Mesenchymal stem cell (in vitro differentiated cells and primary cell): ENCODE results near the gene RENBP.

Experiments
- DNase-seq: peaks from one replicate; pipeline ENCODE4 v3.0.0-alpha.2; 2013
- H2AFZ ChIP-seq: one replicate; pipeline ENCODE4 v1.6.1; 2013; ENCODE audit warnings: low read depth, mild to moderate bottlenecking, control low read depth, inconsistent platforms, low read length, moderate library complexity
- H2AK5ac ChIP-seq: 2 replicates; pipeline ENCODE4 v1.6.1; 2013; ENCODE audit warnings: low read length, moderate library complexity, mild to moderate bottlenecking, inconsistent platforms; ENCODE audit not compliant: severe bottlenecking
- H2BK120ac ChIP-seq: one replicate; pipeline ENCODE4 v1.6.1; 2013; ENCODE audit warnings: low read depth, mild to moderate bottlenecking, inconsistent platforms, low read length, moderate library complexity
- H2BK12ac ChIP-seq, 2 experiments: one replicate each; pipeline ENCODE4 v1.6.1; 2013; ENCODE audit warnings: inconsistent platforms in 2 of 2, low read length in 2 of 2, mild to moderate bottlenecking in 2 of 2, moderate library complexity in 2 of 2, control low read depth in 1 of 2
- H2BK15ac ChIP-seq: one replicate; pipeline ENCODE4 v1.6.1; 2013; ENCODE audit warnings: mild to moderate bottlenecking, low read depth, inconsistent platforms; ENCODE audit not compliant: poor library complexity, severe bottlenecking
- H2BK5ac ChIP-seq: 2 replicates; pipeline ENCODE4 v1.6.1; 2013; ENCODE audit warnings: low read depth, mild to moderate bottlenecking, low read length, control low read depth, inconsistent platforms; ENCODE audit not compliant: poor library complexity, severe bottlenecking
- H3K14ac ChIP-seq, 2 experiments: one replicate each; pipeline ENCODE4 v1.6.1; 2013; ENCODE audit warnings: inconsistent platforms in 2 of 2, low read length in 2 of 2, control low read depth in 1 of 2, mild to moderate bottlenecking in 1 of 2, moderate library complexity in 1 of 2
- H3K18ac ChIP-seq, 2 experiments: one replicate each; pipeline ENCODE4 v1.6.1; 2013; ENCODE audit warnings: inconsistent platforms in 2 of 2, low read length in 2 of 2, control low read depth in 1 of 2, low read depth in 1 of 2, mild to moderate bottlenecking in 1 of 2
- H3K23ac ChIP-seq, 2 experiments: one replicate each; pipeline ENCODE4 v1.6.1; 2013; ENCODE audit warnings: inconsistent platforms in 2 of 2, low read length in 2 of 2, mild to moderate bottlenecking in 2 of 2, moderate library complexity in 2 of 2, control low read depth in 1 of 2
- H3K27ac ChIP-seq: 2 replicates; pipeline ENCODE4 v1.5.1; 2013; ENCODE audit warnings: mild to moderate bottlenecking, moderate library complexity, low read length, control low read depth, inconsistent platforms; ENCODE audit not compliant: poor library complexity, severe bottlenecking
- H3K27me3 ChIP-seq, 2 experiments: 2 replicates each; pipeline versions ENCODE4 v1.6.1 to v1.7.0; 2013; ENCODE audit warnings: low read length in 2 of 2, mild to moderate bottlenecking in 2 of 2, moderate library complexity in 2 of 2, control low read depth in 1 of 2, inconsistent platforms in 1 of 2; ENCODE audit not compliant: control insufficient read depth in 1 of 2, insufficient read depth in 1 of 2
- H3K36me3 ChIP-seq, 2 experiments: 2 replicates each; pipeline versions ENCODE4 v1.6.1 to v1.7.0; 2013; ENCODE audit warnings: low read length in 2 of 2, control low read depth in 1 of 2, inconsistent platforms in 1 of 2, low read depth in 1 of 2, mild to moderate bottlenecking in 1 of 2; ENCODE audit not compliant: insufficient read depth in 2 of 2, control insufficient read depth in 1 of 2
- H3K4ac ChIP-seq, 2 experiments: one replicate each; pipeline ENCODE4 v1.6.1; 2013; ENCODE audit warnings: inconsistent platforms in 2 of 2, low read length in 2 of 2, mild to moderate bottlenecking in 2 of 2, moderate library complexity in 2 of 2, control low read depth in 1 of 2, low read depth in 1 of 2
- H3K4me1 ChIP-seq: 2 replicates; pipeline ENCODE4 v1.6.1; 2013; ENCODE audit warnings: low read depth, low read length, control low read depth; ENCODE audit not compliant: control insufficient read depth, insufficient read depth
- H3K4me2 ChIP-seq: 2 replicates; pipeline ENCODE4 v1.6.1; 2013; ENCODE audit warnings: low read length, mild to moderate bottlenecking, inconsistent platforms; ENCODE audit not compliant: poor library complexity, severe bottlenecking
- H3K4me3 ChIP-seq, 2 experiments: 2 replicates each; pipeline versions ENCODE4 v1.5.1 to v1.7.0; 2013; ENCODE audit warnings: low read length in 2 of 2, mild to moderate bottlenecking in 2 of 2, control low read depth in 1 of 2, low read depth in 1 of 2; ENCODE audit not compliant: insufficient read depth in 1 of 2
- H3K79me1 ChIP-seq: replicated peaks from 2 replicates; pipeline ENCODE4 v1.6.1; 2013; ENCODE audit warnings: mild to moderate bottlenecking, control low read depth, low read length, inconsistent platforms; ENCODE audit not compliant: poor library complexity, severe bottlenecking
- H3K9ac ChIP-seq: 2 replicates; pipeline ENCODE4 v1.7.0; 2013; ENCODE audit warnings: mild to moderate bottlenecking, low read length, moderate library complexity
- H3K9me3 ChIP-seq: 2 replicates; pipeline ENCODE4 v1.7.0; 2013; ENCODE audit warnings: mild to moderate bottlenecking, low read length; ENCODE audit not compliant: control insufficient read depth
- H4K8ac ChIP-seq: one replicate; pipeline ENCODE4 v1.6.1; 2013; ENCODE audit warnings: inconsistent platforms, mild to moderate bottlenecking, low read length, moderate library complexity
- H4K91ac ChIP-seq: one replicate; pipeline ENCODE4 v1.6.1; 2013; ENCODE audit warnings: mild to moderate bottlenecking, low read length, inconsistent platforms
- WGBS: methylation state at CpG from one replicate; pipeline ENCODE4 v1.1.7; 2013; ENCODE audit warnings: mixed read lengths; 5-methylcytosine and 5-hydroxymethylcytosine counted together

The RENBP gene

DNA sequence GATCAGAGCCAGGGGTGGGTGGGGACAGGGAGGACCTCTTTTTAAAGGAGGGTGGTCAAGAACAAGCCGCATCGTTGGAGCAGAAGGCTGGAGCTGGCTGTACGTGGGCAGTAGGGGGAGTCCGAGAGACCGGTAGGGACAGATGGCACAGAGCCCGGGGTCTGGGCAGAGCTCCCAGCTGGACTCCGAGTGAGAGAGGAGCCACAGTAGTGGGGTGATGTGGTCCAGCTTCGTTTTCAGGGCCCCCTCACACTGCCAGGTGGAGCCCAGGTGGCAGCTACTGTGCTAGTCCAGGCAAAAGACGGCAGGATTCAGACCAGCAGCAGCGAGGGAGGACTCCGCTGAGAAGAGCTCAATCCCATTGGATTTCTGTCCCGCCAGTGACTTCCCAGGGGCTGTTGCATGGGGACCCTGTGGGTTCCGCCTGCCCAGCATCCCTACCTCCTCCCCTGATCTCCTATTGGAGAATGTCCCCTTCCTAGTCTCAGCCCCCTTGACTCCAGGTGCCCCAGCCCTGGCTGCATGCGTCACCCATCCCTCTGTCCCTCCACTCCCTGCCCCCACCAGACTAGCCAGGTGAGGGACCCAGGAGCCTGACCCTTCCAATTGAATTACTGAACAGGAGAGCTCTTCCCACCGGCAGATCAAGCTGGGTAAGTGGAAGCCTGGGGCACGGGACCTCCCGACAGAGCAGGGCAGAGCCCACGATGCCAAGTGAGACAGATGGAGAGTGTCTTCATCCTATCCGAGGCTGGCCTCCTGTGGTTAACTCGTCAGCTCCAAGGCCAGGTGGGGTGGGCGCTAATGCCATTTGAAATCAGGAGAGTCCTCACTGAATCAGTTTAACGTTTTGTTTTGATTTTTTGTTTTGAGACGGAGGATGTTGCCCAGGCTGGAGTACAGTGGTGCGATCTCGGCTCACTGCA, 21.2 kb downstream of the RENBP start:
- no peak overlapping the region for H4K91ac ChIP-seq
- H3K4ac ChIP-seq = no peak overlapping the region
- no peak overlapping the region for H2BK5ac ChIP-seq
- H2AFZ ChIP-seq = no peak overlapping the region
- no peaks in the 10 kb centered on the region for H3K36me3 ChIP-seq
- no peak overlapping the region for H3K14ac ChIP-seq
- H3K27me3 ChIP-seq = peaks cover 0 to 67% of the 10 kb centered on the region in 2 experiments
- no peak overlapping the region for H3K23ac ChIP-seq
- H2BK12ac ChIP-seq = no peak overlapping the region
- H3K4me2 ChIP-seq = no peak overlapping the region
- H2AK5ac ChIP-seq = no peak overlapping the region
- H2BK15ac ChIP-seq = no peak overlapping the region
- H3K79me1 ChIP-seq = no peaks in the 10 kb centered on the region
- H3K9me3 ChIP-seq = no peaks in the 10 kb centered on the region
- H2BK120ac ChIP-seq = no peak overlapping the region
- H4K8ac ChIP-seq = no peak overlapping the region
- no peak overlapping the region for H3K18ac ChIP-seq
- no peak overlapping the region for H3K27ac ChIP-seq
- H3K4me1 ChIP-seq = peaks cover 19% of the 10 kb centered on the region
- WGBS = 94% methylated on average over 21 of the region's 25 CpGs
- H3K9ac ChIP-seq = no peak overlapping the region
- DNase-seq = no peak
- H3K4me3 ChIP-seq = no peak overlapping the region

- no peak overlapping the region for H2AK5ac ChIP-seq
- no peak overlapping the region for H3K9ac ChIP-seq
- no peak for DNase-seq
- H2BK120ac ChIP-seq = no peak overlapping the region
- no peak overlapping the region for H3K4me2 ChIP-seq
- H3K4me1 ChIP-seq = peaks cover 15% of the 10 kb centered on the region
- H3K4ac ChIP-seq = no peak overlapping the region
- no peaks in the 10 kb centered on the region for H3K79me1 ChIP-seq
- peaks cover 0 to 75% of the 10 kb centered on the region in 2 experiments for H3K27me3 ChIP-seq
- WGBS = 78% methylated on average over 25 of the region's 40 CpGs
- H2BK5ac ChIP-seq = no peak overlapping the region
- H3K27ac ChIP-seq = no peak overlapping the region
- H3K9me3 ChIP-seq = no peaks in the 10 kb centered on the region
- H4K8ac ChIP-seq = no peak overlapping the region
- no peak overlapping the region for H2BK15ac ChIP-seq
- H2AFZ ChIP-seq = peak overlapping the region; percentile 39
- H2BK12ac ChIP-seq = no peak overlapping the region
- H3K23ac ChIP-seq = no peak overlapping the region
- peak overlapping the region in 1 of 2 experiments; percentile 11 for H3K18ac ChIP-seq
- H3K4me3 ChIP-seq = no peak overlapping the region
- peak overlapping the region in 1 of 2 experiments; percentile 2 for H3K14ac ChIP-seq
- no peak overlapping the region for H4K91ac ChIP-seq
- H3K36me3 ChIP-seq = no peaks in the 10 kb centered on the region
These were observed 22.7 kb downstream of the RENBP start for GRCh38 chrX:153921511-153922446.

- no peak overlapping the region for H2BK12ac ChIP-seq
- WGBS = 86% methylated on average over 11 of the region's 16 CpGs
- H2BK120ac ChIP-seq = no peak overlapping the region
- H3K9me3 ChIP-seq = no peaks in the 10 kb centered on the region
- no peak overlapping the region for H3K4me2 ChIP-seq
- no peak overlapping the region for H3K14ac ChIP-seq
- no peak overlapping the region for H2BK15ac ChIP-seq
- no peaks in the 10 kb centered on the region for H3K36me3 ChIP-seq
- DNase-seq = no peak
- no peak overlapping the region for H3K18ac ChIP-seq
- H4K91ac ChIP-seq = no peak overlapping the region
- no peak overlapping the region for H3K23ac ChIP-seq
- H4K8ac ChIP-seq = no peak overlapping the region
- no peak overlapping the region for H2AK5ac ChIP-seq
- no peak overlapping the region for H2BK5ac ChIP-seq
- peaks cover 7% of the 10 kb centered on the region for H3K4me1 ChIP-seq
- no peak overlapping the region for H3K4me3 ChIP-seq
- H3K27ac ChIP-seq = no peak overlapping the region
- H3K79me1 ChIP-seq = no peaks in the 10 kb centered on the region
- no peak overlapping the region for H2AFZ ChIP-seq
- no peak overlapping the region for H3K9ac ChIP-seq
- H3K4ac ChIP-seq = no peak overlapping the region
- H3K27me3 ChIP-seq = peaks cover 0 to 78% of the 10 kb centered on the region in 2 experiments
These were observed 23.4 kb downstream of the RENBP start for GRCh38 chrX:153921070-153921469.

GRCh38 chrX:153920546-153920945, 23.9 kb downstream of the RENBP start:
- Histone ChIP-seq H2BK120ac (no peak overlapping the region), H2BK5ac (no peak overlapping the region), H2BK15ac (no peak overlapping the region), H2BK12ac (no peak overlapping the region), H3K9ac (no peak overlapping the region), H3K4me1 (peaks cover 5% of the 10 kb centered on the region), H2AK5ac (no peak overlapping the region), H3K27ac (no peak overlapping the region), H3K27me3 (peaks cover 0 to 77% of the 10 kb centered on the region in 2 experiments), H3K14ac (no peak overlapping the region), H3K4ac (no peak overlapping the region), H3K18ac (no peak overlapping the region), H3K36me3 (no peaks in the 10 kb centered on the region), H4K8ac (no peak overlapping the region), H3K23ac (no peak overlapping the region), H3K4me2 (no peak overlapping the region), H2AFZ (no peak overlapping the region), H3K9me3 (no peaks in the 10 kb centered on the region), H3K79me1 (no peaks in the 10 kb centered on the region), H3K4me3 (no peak overlapping the region), H4K91ac (peak overlapping the region; percentile 50)
- no peak for DNase-seq
- WGBS = 98% methylated on average over 13 of the region's 14 CpGs
